ENCODE data around the gene RBBP5. TPM values are rescaled to one million over a fixed set of nuclear protein-coding genes. Genes with fewer than 3 reads are reported as not detected.

Gene RBBP5
- total RNA-seq, 1 donor from 2014 or later, result 18.7 TPM

DNA sequence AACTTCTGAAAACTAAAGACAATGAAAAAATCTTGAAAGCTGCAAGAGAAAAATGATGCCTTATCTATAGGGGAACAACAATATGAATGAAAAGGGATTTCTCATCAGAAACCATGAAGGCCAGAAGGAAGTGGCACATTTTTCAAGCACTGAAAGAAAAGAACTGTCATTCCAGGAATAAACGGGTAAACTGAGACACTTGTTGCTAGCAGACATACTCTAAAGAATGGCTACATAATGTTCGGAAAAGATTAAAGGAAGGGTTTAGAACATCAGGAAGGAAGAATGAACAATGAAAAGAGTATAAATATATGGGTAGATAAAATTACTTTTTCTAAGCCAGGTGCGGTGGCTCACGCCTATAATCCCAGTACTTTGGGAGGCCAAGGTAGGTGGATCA is 14.5 kb downstream of the RBBP5 start:
- no peaks in the 10 kb centered on the region for H3K9me3 Mint-ChIP-seq (ENCODE audit: unreplicated experiment)
- Histone ChIP-seq H3K9ac (ENCODE audit: low read length) (no peak overlapping the region), H3K4me3 (ENCODE audit: insufficient read depth, low read depth, low read length) (no peak overlapping the region), H3K79me2 (ENCODE audit: insufficient read depth, low read length) (peaks cover 7% of the 10 kb centered on the region), H3K36me3 (ENCODE audit: insufficient read depth, low read length) (peaks cover 28% of the 10 kb centered on the region), H2AFZ (ENCODE audit: low read depth, low read length) (no peak overlapping the region), H3K4me2 (ENCODE audit: low read length) (no peak overlapping the region), H4K20me1 (ENCODE audit: insufficient read depth, low read length) (peaks cover 21% of the 10 kb centered on the region), H3K4me1 (ENCODE audit: insufficient read depth, low read length) (no peaks in the 10 kb centered on the region), H3K9me3 (ENCODE audit: insufficient read depth, low read depth, low read length) (no peaks in the 10 kb centered on the region), H3K27ac (ENCODE audit: low read depth, low read length) (no peak overlapping the region), H3K27me3 (ENCODE audit: insufficient read depth, low read length) (no peaks in the 10 kb centered on the region)
- no peaks in the 10 kb centered on the region for H3K4me1 Mint-ChIP-seq (ENCODE audit: low read depth, unreplicated experiment)
- TF ChIP-seq, protein P1, sequence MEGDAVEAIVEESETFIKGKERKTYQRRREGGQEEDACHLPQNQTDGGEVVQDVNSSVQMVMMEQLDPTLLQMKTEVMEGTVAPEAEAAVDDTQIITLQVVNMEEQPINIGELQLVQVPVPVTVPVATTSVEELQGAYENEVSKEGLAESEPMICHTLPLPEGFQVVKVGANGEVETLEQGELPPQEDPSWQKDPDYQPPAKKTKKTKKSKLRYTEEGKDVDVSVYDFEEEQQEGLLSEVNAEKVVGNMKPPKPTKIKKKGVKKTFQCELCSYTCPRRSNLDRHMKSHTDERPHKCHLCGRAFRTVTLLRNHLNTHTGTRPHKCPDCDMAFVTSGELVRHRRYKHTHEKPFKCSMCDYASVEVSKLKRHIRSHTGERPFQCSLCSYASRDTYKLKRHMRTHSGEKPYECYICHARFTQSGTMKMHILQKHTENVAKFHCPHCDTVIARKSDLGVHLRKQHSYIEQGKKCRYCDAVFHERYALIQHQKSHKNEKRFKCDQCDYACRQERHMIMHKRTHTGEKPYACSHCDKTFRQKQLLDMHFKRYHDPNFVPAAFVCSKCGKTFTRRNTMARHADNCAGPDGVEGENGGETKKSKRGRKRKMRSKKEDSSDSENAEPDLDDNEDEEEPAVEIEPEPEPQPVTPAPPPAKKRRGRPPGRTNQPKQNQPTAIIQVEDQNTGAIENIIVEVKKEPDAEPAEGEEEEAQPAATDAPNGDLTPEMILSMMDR (IDR thresholded peaks at IDR 0.05; ENCODE audit: insufficient read depth, low read depth, low read length), result no peak
- TF ChIP-seq EZH2 (IDR thresholded peaks at IDR 0.05; ENCODE audit: insufficient read depth, low read length), result no peak
- no peak for FAIRE-seq
- peaks cover 3% of the 10 kb centered on the region for H3K36me3 Mint-ChIP-seq (ENCODE audit: low read depth, unreplicated experiment)
- no peak for DNase-seq (ENCODE audit: low read depth)
- H3K4me3 Mint-ChIP-seq (ENCODE audit: unreplicated experiment), result no peak overlapping the region
- H3K27me3 Mint-ChIP-seq (ENCODE audit: low read depth, unreplicated experiment), result no peaks in the 10 kb centered on the region
- no peak overlapping the region for H3K27ac Mint-ChIP-seq (ENCODE audit: unreplicated experiment)

DNA sequence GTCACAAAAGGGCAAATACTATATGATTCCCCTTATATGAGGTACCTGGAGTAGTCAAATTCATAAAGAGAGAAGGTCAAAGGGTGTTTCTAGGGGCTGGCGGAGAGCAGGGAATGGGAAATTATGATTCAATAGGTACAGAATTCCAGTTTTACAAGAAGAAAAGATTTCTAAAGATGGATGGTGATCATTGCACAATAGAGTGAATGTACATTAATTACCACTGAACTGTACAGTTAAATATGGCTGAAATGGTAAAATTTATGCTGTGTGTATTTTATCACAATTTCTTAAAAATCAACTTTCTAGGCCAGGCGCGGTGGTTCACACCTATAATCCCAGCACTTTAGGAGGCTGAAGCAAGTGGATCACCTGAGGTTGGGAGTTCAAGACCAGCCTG is 19.4 kb downstream of the RBBP5 start:
- H3K4me3 ChIP-seq (ENCODE audit: insufficient read depth, low read depth, low read length), result no peak overlapping the region
- H3K27ac Mint-ChIP-seq (ENCODE audit: unreplicated experiment), result no peak overlapping the region
- no peak overlapping the region for H3K4me2 ChIP-seq (ENCODE audit: low read length)
- H3K9me3 ChIP-seq (ENCODE audit: insufficient read depth, low read depth, low read length), result no peaks in the 10 kb centered on the region
- no peaks in the 10 kb centered on the region for H3K4me1 Mint-ChIP-seq (ENCODE audit: low read depth, unreplicated experiment)
- peaks cover 52% of the 10 kb centered on the region for H3K36me3 ChIP-seq (ENCODE audit: insufficient read depth, low read length)
- no peak overlapping the region for H2AFZ ChIP-seq (ENCODE audit: low read depth, low read length)
- H3K9ac ChIP-seq (ENCODE audit: low read length), result no peak overlapping the region
- no peak for TF ChIP-seq EZH2 (IDR thresholded peaks at IDR 0.05; ENCODE audit: insufficient read depth, low read length)
- TF ChIP-seq, protein P1 (IDR thresholded peaks at IDR 0.05; ENCODE audit: insufficient read depth, low read depth, low read length), result no peak
- H3K27me3 Mint-ChIP-seq (ENCODE audit: low read depth, unreplicated experiment), result no peaks in the 10 kb centered on the region
- H3K36me3 Mint-ChIP-seq (ENCODE audit: low read depth, unreplicated experiment), result peaks cover 12% of the 10 kb centered on the region
- H3K27me3 ChIP-seq (ENCODE audit: insufficient read depth, low read length), result no peaks in the 10 kb centered on the region
- H3K4me3 Mint-ChIP-seq (ENCODE audit: unreplicated experiment), result no peak overlapping the region
- H3K79me2 ChIP-seq (ENCODE audit: insufficient read depth, low read length), result peaks cover 7% of the 10 kb centered on the region
- FAIRE-seq (no peak), DNase-seq (ENCODE audit: low read depth) (no peak)
- peaks cover 6% of the 10 kb centered on the region for H4K20me1 ChIP-seq (ENCODE audit: insufficient read depth, low read length)
- no peaks in the 10 kb centered on the region for H3K9me3 Mint-ChIP-seq (ENCODE audit: unreplicated experiment)
- H3K4me1 ChIP-seq (ENCODE audit: insufficient read depth, low read length), result no peaks in the 10 kb centered on the region
- H3K27ac ChIP-seq (ENCODE audit: low read depth, low read length), result no peak overlapping the region

DNA sequence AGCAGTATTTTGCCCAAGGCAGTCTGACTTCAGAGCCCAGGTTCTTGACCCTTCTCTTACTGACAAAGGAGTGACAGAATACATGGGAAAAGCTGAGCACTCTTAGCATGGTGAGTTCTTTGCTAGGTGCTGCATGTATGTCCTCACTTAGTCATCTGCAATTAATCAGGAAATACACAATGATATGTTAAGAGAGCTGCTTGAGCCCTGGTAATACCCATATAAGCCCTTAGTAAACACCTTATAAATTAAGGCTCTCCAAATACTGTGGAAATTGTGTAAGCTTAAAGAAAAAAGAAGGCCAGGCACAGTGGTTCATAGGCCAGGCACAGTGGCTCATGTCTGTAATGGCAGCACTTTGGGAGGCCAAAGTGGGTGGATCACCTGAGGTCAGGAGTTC is 23.5 kb downstream of the RBBP5 start:
- FAIRE-seq (no peak), DNase-seq (ENCODE audit: low read depth) (no peak)
- no peaks in the 10 kb centered on the region for H3K27me3 ChIP-seq (ENCODE audit: insufficient read depth, low read length)
- no peaks in the 10 kb centered on the region for H3K79me2 ChIP-seq (ENCODE audit: insufficient read depth, low read length)
- no peaks in the 10 kb centered on the region for H3K27me3 Mint-ChIP-seq (ENCODE audit: low read depth, unreplicated experiment)
- no peak overlapping the region for H3K9ac ChIP-seq (ENCODE audit: low read length)
- no peaks in the 10 kb centered on the region for H3K9me3 Mint-ChIP-seq (ENCODE audit: unreplicated experiment)
- H3K36me3 ChIP-seq (ENCODE audit: insufficient read depth, low read length), result peaks cover 62% of the 10 kb centered on the region
- no peaks in the 10 kb centered on the region for H3K4me1 ChIP-seq (ENCODE audit: insufficient read depth, low read length)
- no peaks in the 10 kb centered on the region for H3K4me1 Mint-ChIP-seq (ENCODE audit: low read depth, unreplicated experiment)
- H4K20me1 ChIP-seq (ENCODE audit: insufficient read depth, low read length), result no peaks in the 10 kb centered on the region
- H3K27ac Mint-ChIP-seq (ENCODE audit: unreplicated experiment), result no peak overlapping the region
- H3K27ac ChIP-seq (ENCODE audit: low read depth, low read length), result no peak overlapping the region
- TF ChIP-seq, protein P1 (IDR thresholded peaks at IDR 0.05; ENCODE audit: insufficient read depth, low read depth, low read length), result no peak
- TF ChIP-seq EZH2 (IDR thresholded peaks at IDR 0.05; ENCODE audit: insufficient read depth, low read length), result no peak
- no peaks in the 10 kb centered on the region for H3K9me3 ChIP-seq (ENCODE audit: insufficient read depth, low read depth, low read length)
- no peak overlapping the region for H3K4me3 ChIP-seq (ENCODE audit: insufficient read depth, low read depth, low read length)
- no peak overlapping the region for H3K4me3 Mint-ChIP-seq (ENCODE audit: unreplicated experiment)
- H3K36me3 Mint-ChIP-seq (ENCODE audit: low read depth, unreplicated experiment), result peaks cover 12% of the 10 kb centered on the region
- H3K4me2 ChIP-seq (ENCODE audit: low read length), result no peak overlapping the region
- H2AFZ ChIP-seq (ENCODE audit: low read depth, low read length), result no peak overlapping the region

All from astrocyte (in vitro differentiated cells and primary cell).